GM12878 (cell line): ENCODE measurements around the gene SMARCC1. TPM values are rescaled to one million over a fixed set of nuclear protein-coding genes. Genes with fewer than 3 reads are reported as not detected.

ENCODE experiments used
- ATAC-seq: fragments of 200-7000 bp; cut with Tn5 transposase; 3 replicates; pipeline ENCODE4 v1.9.1; 2020; ENCODE audit warnings: mild to moderate bottlenecking, moderate library complexity
- BruUV-seq: library from RNA; stranded (reverse); fragments of 400-500 nt; replicated peaks from 2 replicates; lab custom pipeline; 2021; lab: Mats Ljungman, UMichigan
- CTCF ChIA-PET: fragments of 300-600 bp; sonication (Branson Sonifier 250); formaldehyde crosslinking; extraction: SDS; loops from one replicate; lab custom pipeline; 2021; ENCODE audit warnings: inconsistent platforms; lab: Yijun Ruan, JAX
- POLR2A ChIA-PET: fragments of 350-600 bp; formaldehyde crosslinking; extraction: SDS; loops from one replicate; lab custom pipeline; 2021; ENCODE audit warnings: inconsistent platforms; lab: Charles Lee
- RAD21 ChIA-PET: fragments of 300-600 bp; sonication (Branson Sonifier 250); formaldehyde crosslinking; loops from one replicate; lab custom pipeline; 2023; ENCODE audit warnings: antibody characterized with exemption; ENCODE audit not compliant: unreplicated experiment; lab: Charles Lee
- SMC1A ChIA-PET: fragments of 300-600 bp; sonication (Branson Sonifier 250); formaldehyde crosslinking; loops from one replicate; lab custom pipeline; 2023; ENCODE audit not compliant: unreplicated experiment, uncharacterized antibody; lab: Charles Lee
- DNase-seq: peaks from one replicate; pipeline ENCODE4 v3.0.0-alpha.2; 2011; ENCODE audit warnings: low read depth, low spot score
- FAIRE-seq: peaks from 3 replicates; lab custom pipeline; 2011; peaks lifted over from hg19 to GRCh38; lab: Jason Lieb, UNC
- H2AFZ ChIP-seq: 2 replicates; pipeline ENCODE4 v1.6.0; 2011; ENCODE audit warnings: low read depth, low read length, control low read depth; ENCODE audit not compliant: control insufficient read depth
- H3K27ac ChIP-seq: 2 replicates; pipeline ENCODE4 v1.5.1; 2011; ENCODE audit warnings: control low read depth; ENCODE audit not compliant: control insufficient read depth, insufficient read depth
- H3K27me3 ChIP-seq, 2 experiments: replicated peaks in 1 of 2; 2 replicates each; pipeline versions ENCODE4 v1.6.0 to v1.6.1; 2011; ENCODE audit warnings: low read length in 1 of 2; ENCODE audit not compliant: control insufficient read depth in 2 of 2, insufficient read depth in 2 of 2
- H3K36me3 ChIP-seq, 2 experiments: 2 replicates each; pipeline ENCODE4 v1.5.1; 2011; ENCODE audit warnings: low read length in 1 of 2; ENCODE audit not compliant: control insufficient read depth in 2 of 2, insufficient read depth in 2 of 2
- H3K4me1 ChIP-seq: 2 replicates; pipeline ENCODE4 v1.6.1; 2011; ENCODE audit warnings: mild to moderate bottlenecking, low read length, moderate library complexity, mixed read lengths; ENCODE audit not compliant: control insufficient read depth, insufficient read depth
- H3K4me2 ChIP-seq: 2 replicates; pipeline ENCODE4 v1.6.0; 2011; ENCODE audit warnings: control low read depth; ENCODE audit not compliant: control insufficient read depth, insufficient read depth
- H3K4me3 ChIP-seq: fragments of 200-600 bp; sonication (generic); 2 replicates; pipeline ENCODE4 v1.5.1; 2016
- H3K79me2 ChIP-seq: 2 replicates; pipeline ENCODE4 v1.6.0; 2011; ENCODE audit warnings: low read length; ENCODE audit not compliant: control insufficient read depth, insufficient read depth
- H3K9ac ChIP-seq: 2 replicates; pipeline ENCODE4 v1.8.0; 2011; ENCODE audit warnings: low read length, control low read depth, mixed read lengths; ENCODE audit not compliant: control insufficient read depth, insufficient read depth
- H3K9me3 ChIP-seq: replicated peaks from 3 replicates; pipeline ENCODE4 v1.5.1; 2011; ENCODE audit warnings: mild to moderate bottlenecking, low read length; ENCODE audit not compliant: control insufficient read depth, insufficient read depth
- H4K20me1 ChIP-seq: 2 replicates; pipeline ENCODE4 v1.6.0; 2011; ENCODE audit not compliant: control insufficient read depth, insufficient read depth
- ATF2 ChIP-seq: IDR thresholded peaks from 2 replicates; pipeline ENCODE4 v1.6.1; 2012; ENCODE audit warnings: low read length, inconsistent platforms
- BCL3 ChIP-seq: IDR thresholded peaks from 2 replicates; pipeline ENCODE4 v1.6.1; 2011; ENCODE audit warnings: borderline replicate concordance, low read depth, mild to moderate bottlenecking, moderate library complexity, low read length; ENCODE audit not compliant: insufficient read depth, poor library complexity, severe bottlenecking
- BHLHE40 ChIP-seq, 2 experiments: fragments of 450-650 bp in 1 of 2; IDR thresholded peaks; 2 replicates each; pipeline ENCODE4 v1.6.1; 2011 to 2017; ENCODE audit warnings: low read depth in 2 of 2, borderline replicate concordance in 1 of 2, improper control_type of control experiment in 1 of 2, low read length in 1 of 2, mild to moderate bottlenecking in 1 of 2
- CEBPB ChIP-seq, 2 experiments: fragments of 150-350 bp in 1 of 2; IDR thresholded peaks; 2 replicates each; pipeline ENCODE4 v1.6.1; 2012 to 2014; ENCODE audit warnings: low read depth in 2 of 2, low read length in 2 of 2, borderline replicate concordance in 1 of 2, inconsistent platforms in 1 of 2
- ELK1 ChIP-seq: IDR thresholded peaks from 2 replicates; pipeline ENCODE4 v1.6.1; 2012; ENCODE audit warnings: low read depth, low read length, improper control_type of control experiment
- HDAC6 ChIP-seq: fragments of 200-600 bp; sonication (generic); IDR thresholded peaks from one replicate; pipeline ENCODE4 v1.8.0; 2017; ENCODE audit warnings: antibody characterized with exemption; ENCODE audit not compliant: unreplicated experiment
- IKZF1 ChIP-seq: fragments of 450-650 bp; conservative IDR thresholded peaks from 2 replicates; pipeline ENCODE4 v1.6.1; 2017; ENCODE audit warnings: antibody characterized with exemption, mild to moderate bottlenecking
- MYB ChIP-seq: fragments of 150-350 bp; IDR thresholded peaks from 2 replicates; pipeline ENCODE4 v1.6.1; 2014; ENCODE audit warnings: mild to moderate bottlenecking, low read depth, low read length, borderline replicate concordance
- MYC ChIP-seq: IDR thresholded peaks from 2 replicates; pipeline ENCODE4 v1.6.1; 2011; ENCODE audit warnings: mild to moderate bottlenecking, low read length, moderate library complexity, inconsistent platforms; ENCODE audit not compliant: insufficient read depth, insufficient replicate concordance, insufficient read length, severe bottlenecking
- NFYB ChIP-seq: IDR thresholded peaks from 2 replicates; pipeline ENCODE4 v1.6.1; 2011; ENCODE audit warnings: low read depth, mild to moderate bottlenecking, low read length, improper control_type of control experiment, moderate library complexity; ENCODE audit not compliant: insufficient read depth
- POLR2A ChIP-seq: IDR thresholded peaks from 2 replicates; pipeline ENCODE4 v1.6.1; 2011; ENCODE audit warnings: low read depth, mild to moderate bottlenecking, low read length
- SIX5 ChIP-seq: IDR thresholded peaks from 2 replicates; pipeline ENCODE4 v1.6.1; 2011; ENCODE audit warnings: mild to moderate bottlenecking, low read depth, low read length, moderate library complexity; ENCODE audit not compliant: severe bottlenecking
- WGBS: methylation state at CpG from one replicate; pipeline ENCODE4 v1.1.6; 2016; ENCODE audit warnings: low lambda C conversion rate; ENCODE audit not compliant: insufficient replicate concordance, insufficient coverage; ENCODE audit errors: missing lambda C conversion rate; 5-methylcytosine and 5-hydroxymethylcytosine counted together
- in situ Hi-C: fragments of 300-500 bp; cut with MboI; formaldehyde crosslinking; loops from 9 replicates; pipeline ENCODE4 v1.14.3; 2018; ENCODE audit warnings: mixed read lengths
- intact Hi-C: fragments of 100-400 bp; cut with micrococcal nuclease; formaldehyde crosslinking; loops from one replicate; pipeline ENCODE4 v1.14.2; 2022; ENCODE audit not compliant: unreplicated experiment
- polyA plus RNA-seq, 11 experiments: library from polyadenylated mRNA; depleted of rRNA in 4 of 11; unstranded in 6 of 11; stranded (reverse) in 5 of 11; fragments of >200 nt; fragmentation: Nextera tagmentation in 4 of 11; fragmentation: Illumina TruSeq in 1 of 11; extraction: Ambion mirVana in 4 of 11; extraction: Trizol in 1 of 11; gene quantifications; 1 replicate in 1 of 11; 2 replicates in 10 of 11; pipeline versions ENCODE4 v1.2.1 to v1.2.3, GENCODE V29; 2011 to 2016; ENCODE audit warnings: inconsistent platforms in 2 of 11, missing spikeins in 2 of 11, low read depth in 1 of 11
- total RNA-seq, 4 experiments: library from RNA; depleted of rRNA in 3 of 4; stranded (reverse); fragments of >200 nt in 3 of 4; fragmentation: Illumina TruSeq in 1 of 4; extraction: Trizol in 1 of 4; gene quantifications; 2 replicates each; pipeline versions ENCODE4 v1.2.1 to v1.2.3, GENCODE V29; 2013 to 2021

SMARCC1 gene
- total and polyA plus RNA-seq, 10 of the 15 experiments (the other 5 are each of a cell fraction or from before 2014, with no cell fraction given): 26.6 to 147 (median 57.1) TPM

- Histone ChIP-seq H3K27me3 (no peaks in the 10 kb centered on the region), H3K4me2 (no peak overlapping the region), H3K27ac (no peak overlapping the region), H2AFZ (no peak overlapping the region), H3K9ac (no peak overlapping the region), H3K4me3 (no peak overlapping the region), H4K20me1 (no peaks in the 10 kb centered on the region), H3K9me3 (no peaks in the 10 kb centered on the region), H3K4me1 (no peaks in the 10 kb centered on the region), H3K36me3 (peaks cover 2 to 15% of the 10 kb centered on the region in 2 experiments; a peak in 3 of 4 replicates), H3K79me2 (no peaks in the 10 kb centered on the region; the same call in 1 of the 2 replicates)
- DNase-seq (no peak), ATAC-seq (no peak), FAIRE-seq (no peak)
- POLR2A ChIA-PET: interaction anchor here (0.5 to 1.0 kb wide), 3 partner anchors 25 to 215 kb away, joined by 6 to 7 read pairs (median 7); no protein-coding TSS in a partner anchor
- no peak for TF ChIP-seq POLR2A
- TF ChIP-seq HDAC6: no peak
- TF ChIP-seq BHLHE40 (IDR thresholded peaks at IDR 0.05; ENCODE audit: borderline replicate concordance in 1 of 2, low read depth in 2 of 2, low read length in 1 of 2): no peak
- TF ChIP-seq ATF2: no peak
- SMC1A ChIA-PET: interaction anchor here (0.8 kb wide), 1 partner anchor 121 kb away, joined by 3 read pairs; no protein-coding TSS in a partner anchor
- in situ Hi-C loops (no loop called here), intact Hi-C loops (loop anchor here (10.0 kb wide), 1 partner anchor 127 kb away; no protein-coding TSS in a partner anchor)
- WGBS: 96% methylated on average over 3 of the region's 3 CpGs
- RAD21 ChIA-PET: interaction anchor here (0.7 kb wide), 1 partner anchor 488 kb away, joined by 4 read pairs; the partner anchor contains the start of gene SETD2
- CTCF ChIA-PET: no interaction called here
- TSS peak; percentile 19 for BruUV-seq
Observed at GRCh38 chr3:47652142-47652541, 129.6 kb downstream of the SMARCC1 start.

GRCh38 chr3:47650294-47650693, 131.4 kb downstream of the SMARCC1 start:
- Histone ChIP-seq H3K4me2 (no peak overlapping the region), H3K79me2 (no peaks in the 10 kb centered on the region; the same call in 1 of the 2 replicates), H3K9me3 (no peaks in the 10 kb centered on the region), H3K36me3 (peaks cover 2 to 24% of the 10 kb centered on the region in 2 experiments; a peak in 3 of 4 replicates), H3K9ac (no peak overlapping the region), H3K4me3 (no peak overlapping the region), H3K27me3 (no peaks in the 10 kb centered on the region), H3K27ac (no peak overlapping the region), H2AFZ (no peak overlapping the region), H4K20me1 (no peaks in the 10 kb centered on the region), H3K4me1 (no peaks in the 10 kb centered on the region)
- in situ Hi-C loops (no loop called here), intact Hi-C loops (loop anchor here (10.0 kb wide), 1 partner anchor 125 kb away; no protein-coding TSS in a partner anchor)
- no peak for FAIRE-seq
- no peak for DNase-seq
- ChIA-PET CTCF (interaction anchor here (0.9 to 1.0 kb wide), 2 partner anchors 9 to 128 kb away, joined by 3 read pairs; no protein-coding TSS in a partner anchor), POLR2A (no interaction called here), SMC1A (interaction anchor here (1.0 to 1.4 kb wide), 2 partner anchors 10 to 44 kb away, joined by 3 to 4 read pairs; no protein-coding TSS in a partner anchor), RAD21 (no interaction called here)
- BruUV-seq: no TSS peak
- WGBS: 91% methylated on average over 1 of the region's 1 CpG
- no peak for ATAC-seq
- TF ChIP-seq SIX5 (no peak), NFYB (no peak), CEBPB (IDR thresholded peaks at IDR 0.05; ENCODE audit: borderline replicate concordance in 1 of 2, low read depth in 2 of 2, low read length in 2 of 2) (no peak), MYB (no peak), ELK1 (no peak), IKZF1 (no peak), BCL3 (no peak), MYC (no peak)
